ENCODE data around the gene FAM50B. TPM values are rescaled to one million over a fixed set of nuclear protein-coding genes. Genes with fewer than 3 reads are reported as not detected.
A peak's percentile ranks its signal among the peaks of the same experiment; 100 is the strongest.

Gene FAM50B, protein sequence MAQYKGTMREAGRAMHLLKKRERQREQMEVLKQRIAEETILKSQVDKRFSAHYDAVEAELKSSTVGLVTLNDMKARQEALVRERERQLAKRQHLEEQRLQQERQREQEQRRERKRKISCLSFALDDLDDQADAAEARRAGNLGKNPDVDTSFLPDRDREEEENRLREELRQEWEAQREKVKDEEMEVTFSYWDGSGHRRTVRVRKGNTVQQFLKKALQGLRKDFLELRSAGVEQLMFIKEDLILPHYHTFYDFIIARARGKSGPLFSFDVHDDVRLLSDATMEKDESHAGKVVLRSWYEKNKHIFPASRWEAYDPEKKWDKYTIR
- total RNA-seq (10 to 100 TPM in 3 of 5 donors, 1 to 10 TPM in 2; 2.3 to 14.9 (median 11.6) TPM), total RNA-seq (2.7 to 19.6 (median 6.3) reads per million in 29 experiments)
- total RNA-seq (2013) = 6.4 TPM

- CTCF ChIA-PET = interaction anchor here (0.6 to 3.0 kb wide), 25 partner anchors 13 to 1561 kb away, joined by 3 to 23 read pairs (median 4); partner anchors contain the start of gene ECI2 (in 1 of the 2)
- Mint-ChIP-seq H3K36me3 (peaks cover 3% of the 10 kb centered on the region), H3K27me3 (no peaks in the 10 kb centered on the region), H3K27ac (peak within 1 kb of the TSS; percentile 89 to 91), H3K4me1 (peaks cover 20 to 27% (median 24%) of the 10 kb centered on the region in 3 donors), H3K9me3 (no peaks in the 10 kb centered on the region), H3K4me3 (peak within 1 kb of the TSS; percentile 76 to 79 (median 79))
- Histone ChIP-seq H3K4me1 (ENCODE audit: control insufficient read depth in 1 of 2, extremely low read depth in 1 of 2, insufficient read depth in 2 of 2, low read length in 2 of 2) (peaks cover 0 to 34% of the 10 kb centered on the region in 2 experiments), H3K36me3 (ENCODE audit: control insufficient read depth in 2 of 2, extremely low read depth in 1 of 2, insufficient read depth in 1 of 2, low read length in 1 of 2) (no peaks in the 10 kb centered on the region), H3K27me3 (replicated peaks in 1 of 2; ENCODE audit: control insufficient read depth in 2 of 2, extremely low read depth in 1 of 2, insufficient read depth in 2 of 2, low read length in 1 of 2) (no peaks in the 10 kb centered on the region), H3K9me3 (no peaks in the 10 kb centered on the region), H3K27ac (ENCODE audit: low read length) (peak within 1 kb of the TSS; percentile 62), H3K4me3 (ENCODE audit: control insufficient read depth in 1 of 2, extremely low read depth in 1 of 2, low read length in 1 of 2) (peak within 1 kb of the TSS; percentile 59 to 67)
- DNase-seq = peak; percentile 78 to 93 (median 87)
- peak; percentile 90 to 96 (median 93) for ATAC-seq (replicated peaks in 1 of 4)
- WGBS (ENCODE audit: insufficient coverage) = 48% methylated on average over 44 of the region's 49 CpGs
- POLR2A ChIA-PET = interaction anchor here (0.5 to 0.6 kb wide), 2 partner anchors 179 to 551 kb away, joined by 3 to 6 read pairs; no protein-coding TSS in a partner anchor
These were observed at the start of gene FAM50B for GRCh38 chr6:3848925-3849605. TSS of gene FAM50B (plus strand) at chr6:3849373. CDS start at chr6:3849812, 439 bp downstream.

DNA sequence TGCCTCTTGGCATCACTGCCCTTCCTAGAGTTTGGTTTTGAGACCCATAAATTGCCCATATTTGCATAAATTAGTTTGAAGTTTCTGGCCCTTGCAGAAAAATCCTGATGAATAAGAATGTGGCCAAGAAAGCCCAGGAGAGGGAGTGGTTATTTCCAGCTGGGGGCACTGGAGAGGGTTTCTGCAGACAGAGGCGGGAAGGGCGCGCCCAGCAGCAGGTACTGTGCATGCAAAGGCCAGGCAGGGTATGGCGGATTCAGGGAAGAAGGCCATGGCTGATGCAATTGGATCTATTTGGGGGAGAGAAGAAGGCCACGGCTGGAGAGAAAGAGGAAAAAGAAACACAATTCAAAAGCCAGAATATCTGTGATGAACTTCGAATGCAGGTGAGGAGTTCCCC, 49.5 kb upstream of the FAM50B start:
- Histone ChIP-seq H3K4me3 (ENCODE audit: control insufficient read depth in 1 of 2, extremely low read depth in 1 of 2, low read length in 1 of 2) (no peak overlapping the region), H3K36me3 (ENCODE audit: control insufficient read depth in 2 of 2, extremely low read depth in 1 of 2, insufficient read depth in 1 of 2, low read length in 1 of 2) (no peaks in the 10 kb centered on the region), H3K27me3 (replicated peaks in 1 of 2; ENCODE audit: control insufficient read depth in 2 of 2, extremely low read depth in 1 of 2, insufficient read depth in 2 of 2, low read length in 1 of 2) (peaks cover 0 to 5% of the 10 kb centered on the region in 2 experiments), H3K9me3 (no peaks in the 10 kb centered on the region), H3K4me1 (ENCODE audit: control insufficient read depth in 1 of 2, extremely low read depth in 1 of 2, insufficient read depth in 2 of 2, low read length in 2 of 2) (no peaks in the 10 kb centered on the region), H3K27ac (ENCODE audit: low read length) (no peak overlapping the region)
- Mint-ChIP-seq H3K27me3 (peaks cover 6 to 9% of the 10 kb centered on the region in 2 donors), H3K4me1 (no peaks in the 10 kb centered on the region), H3K9me3 (no peaks in the 10 kb centered on the region), H3K4me3 (no peak overlapping the region), H3K27ac (no peak overlapping the region), H3K36me3 (no peaks in the 10 kb centered on the region)
- DNase-seq (no peak), ATAC-seq (replicated peaks in 1 of 4) (no peak)
- POLR2A ChIA-PET = no interaction called here
- CTCF ChIA-PET = no interaction called here
- WGBS (ENCODE audit: insufficient coverage) = 98% methylated on average over 5 of the region's 6 CpGs

DNA sequence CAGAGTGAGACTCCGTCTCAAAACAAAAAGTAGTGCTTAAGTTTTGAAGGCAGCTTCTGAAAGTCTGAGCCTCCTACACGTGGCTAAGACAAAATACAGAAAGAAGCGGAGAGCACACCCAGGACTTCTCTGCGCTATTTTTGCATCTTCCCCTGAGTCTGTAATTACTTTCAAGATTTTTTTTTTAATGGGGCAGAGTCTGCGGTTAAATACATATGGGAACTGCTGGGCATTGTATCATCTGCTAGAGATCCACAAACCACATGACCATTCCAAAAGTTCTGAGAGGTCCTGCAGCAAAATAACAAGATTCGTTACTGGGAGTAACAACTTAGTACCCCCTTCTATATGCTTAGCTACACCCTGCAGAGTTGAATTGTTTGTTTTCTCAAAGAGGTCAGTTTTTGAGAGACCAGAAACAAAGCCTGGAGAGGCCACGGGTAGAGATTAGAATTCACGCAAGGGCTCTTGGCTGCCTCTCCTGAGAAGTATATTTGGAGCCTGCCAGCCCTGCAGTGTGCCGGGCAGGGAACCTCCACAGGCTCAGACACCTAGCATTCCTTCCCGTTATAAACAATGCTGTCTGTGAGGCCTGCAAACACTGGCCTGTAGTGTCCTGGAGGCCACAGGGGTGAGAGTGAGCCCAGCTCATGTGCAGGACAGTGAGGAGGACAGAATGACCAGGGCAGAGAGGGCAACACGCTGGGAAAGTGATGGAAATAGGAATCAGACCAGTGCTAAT, 48.2 kb upstream of the FAM50B start:
- DNase-seq = no peak
- H3K9me3 Mint-ChIP-seq = no peaks in the 10 kb centered on the region
- no peaks in the 10 kb centered on the region for H3K36me3 Mint-ChIP-seq
- WGBS (ENCODE audit: insufficient coverage) = 81% methylated on average over 7 of the region's 11 CpGs
- CTCF ChIA-PET = no interaction called here
- peaks cover 6 to 9% of the 10 kb centered on the region in 2 donors for H3K27me3 Mint-ChIP-seq
- H3K27ac Mint-ChIP-seq = no peak overlapping the region
- H3K27ac ChIP-seq (ENCODE audit: low read length) = no peak overlapping the region
- H3K9me3 ChIP-seq = no peaks in the 10 kb centered on the region
- no peaks in the 10 kb centered on the region for H3K4me1 ChIP-seq (ENCODE audit: control insufficient read depth in 1 of 2, extremely low read depth in 1 of 2, insufficient read depth in 2 of 2, low read length in 2 of 2)
- no peak overlapping the region for H3K4me3 ChIP-seq (ENCODE audit: control insufficient read depth in 1 of 2, extremely low read depth in 1 of 2, low read length in 1 of 2)
- no peaks in the 10 kb centered on the region for H3K36me3 ChIP-seq (ENCODE audit: control insufficient read depth in 2 of 2, extremely low read depth in 1 of 2, insufficient read depth in 1 of 2, low read length in 1 of 2)
- POLR2A ChIA-PET = no interaction called here
- H3K27me3 ChIP-seq (replicated peaks in 1 of 2; ENCODE audit: control insufficient read depth in 2 of 2, extremely low read depth in 1 of 2, insufficient read depth in 2 of 2, low read length in 1 of 2) = peaks cover 0 to 5% of the 10 kb centered on the region in 2 experiments
- H3K4me1 Mint-ChIP-seq = no peaks in the 10 kb centered on the region
- H3K4me3 Mint-ChIP-seq = no peak overlapping the region
- no peak for ATAC-seq (replicated peaks in 1 of 4)

GRCh38 chr6:3801960-3802359, 47.2 kb upstream of the FAM50B start:
- Histone ChIP-seq H3K27ac (ENCODE audit: low read length) (no peak overlapping the region), H3K36me3 (ENCODE audit: control insufficient read depth in 2 of 2, extremely low read depth in 1 of 2, insufficient read depth in 1 of 2, low read length in 1 of 2) (no peaks in the 10 kb centered on the region), H3K4me1 (ENCODE audit: control insufficient read depth in 1 of 2, extremely low read depth in 1 of 2, insufficient read depth in 2 of 2, low read length in 2 of 2) (no peaks in the 10 kb centered on the region), H3K9me3 (no peaks in the 10 kb centered on the region), H3K4me3 (ENCODE audit: control insufficient read depth in 1 of 2, extremely low read depth in 1 of 2, low read length in 1 of 2) (no peak overlapping the region), H3K27me3 (replicated peaks in 1 of 2; ENCODE audit: control insufficient read depth in 2 of 2, extremely low read depth in 1 of 2, insufficient read depth in 2 of 2, low read length in 1 of 2) (peaks cover 0 to 8% of the 10 kb centered on the region in 2 experiments)
- Mint-ChIP-seq H3K36me3 (no peaks in the 10 kb centered on the region), H3K4me3 (no peak overlapping the region), H3K4me1 (no peaks in the 10 kb centered on the region), H3K27me3 (peaks cover 6% of the 10 kb centered on the region in 2 donors), H3K9me3 (no peaks in the 10 kb centered on the region), H3K27ac (no peak overlapping the region)
- WGBS (ENCODE audit: insufficient coverage) = 37% methylated on average over 3 of the region's 5 CpGs
- ChIA-PET CTCF (no interaction called here), POLR2A (no interaction called here)
- DNase-seq = no peak
- ATAC-seq (replicated peaks in 1 of 4) = no peak

- peaks cover 0 to 11% of the 10 kb centered on the region in 2 experiments for H3K27me3 ChIP-seq (replicated peaks in 1 of 2; ENCODE audit: control insufficient read depth in 2 of 2, extremely low read depth in 1 of 2, insufficient read depth in 2 of 2, low read length in 1 of 2)
- Mint-ChIP-seq H3K4me1 (no peaks in the 10 kb centered on the region), H3K36me3 (no peaks in the 10 kb centered on the region), H3K27me3 (peaks cover 0 to 4% of the 10 kb centered on the region in 2 donors), H3K27ac (no peak overlapping the region), H3K9me3 (no peaks in the 10 kb centered on the region), H3K4me3 (no peak overlapping the region)
- H3K4me1 ChIP-seq (ENCODE audit: control insufficient read depth in 1 of 2, extremely low read depth in 1 of 2, insufficient read depth in 2 of 2, low read length in 2 of 2) = no peaks in the 10 kb centered on the region
- H3K27ac ChIP-seq (ENCODE audit: low read length) = no peak overlapping the region
- H3K4me3 ChIP-seq (ENCODE audit: control insufficient read depth in 1 of 2, extremely low read depth in 1 of 2, low read length in 1 of 2) = no peak overlapping the region
- ChIA-PET CTCF (interaction anchor here in 1 of 2 donors (0.7 kb wide), 1 partner anchor 137 kb away, joined by 4 read pairs; no protein-coding TSS in a partner anchor), POLR2A (no interaction called here)
- DNase-seq (no peak), ATAC-seq (replicated peaks in 1 of 4) (no peak)
- H3K9me3 ChIP-seq = no peaks in the 10 kb centered on the region
- 65% methylated on average over 6 of the region's 12 CpGs for WGBS (ENCODE audit: insufficient coverage)
- H3K36me3 ChIP-seq (ENCODE audit: control insufficient read depth in 2 of 2, extremely low read depth in 1 of 2, insufficient read depth in 1 of 2, low read length in 1 of 2) = no peaks in the 10 kb centered on the region
These were observed 45.3 kb upstream of the FAM50B start for GRCh38 chr6:3803627-3804468.
